ENCODE results near the gene PRG3. TPM values are rescaled to one million over a fixed set of nuclear protein-coding genes. Genes with fewer than 3 reads are reported as not detected.

The PRG3 gene
- total RNA-seq, 1 experiment from 2014 or later, result not detected

DNA sequence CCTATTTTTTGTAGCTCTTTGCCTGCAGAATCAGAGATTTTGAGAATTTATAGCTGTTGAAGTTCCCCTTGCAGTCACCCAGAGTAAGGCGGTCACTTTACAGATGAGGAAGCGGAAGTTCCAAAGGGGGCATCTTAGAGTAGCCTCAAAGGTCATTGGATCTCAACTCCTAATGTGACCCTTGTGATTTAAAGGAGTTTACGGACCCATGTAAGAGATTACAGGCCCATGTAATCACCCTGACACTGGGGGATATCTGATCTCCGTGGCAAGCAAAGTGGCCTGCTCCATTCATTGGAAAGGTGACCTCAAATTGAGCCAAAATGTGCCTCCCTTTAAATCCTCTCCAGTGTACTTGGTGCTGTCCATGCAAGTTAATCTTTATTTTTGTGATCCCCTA is 27.1 kb downstream of the PRG3 start:
- BruUV-seq (replicated peaks), result no TSS peak
- no peaks in the 10 kb centered on the region for H4K20me1 ChIP-seq (ENCODE audit: insufficient read depth)
- peaks cover 3 to 8% of the 10 kb centered on the region in 2 experiments; a peak in 3 of 4 replicates for H3K4me1 ChIP-seq (ENCODE audit: control insufficient read depth in 1 of 2, insufficient read depth in 2 of 2, low read length in 2 of 2)
- H3K79me2 ChIP-seq (ENCODE audit: insufficient read depth, low read length), result no peaks in the 10 kb centered on the region
- TF ChIP-seq, protein P1, sequence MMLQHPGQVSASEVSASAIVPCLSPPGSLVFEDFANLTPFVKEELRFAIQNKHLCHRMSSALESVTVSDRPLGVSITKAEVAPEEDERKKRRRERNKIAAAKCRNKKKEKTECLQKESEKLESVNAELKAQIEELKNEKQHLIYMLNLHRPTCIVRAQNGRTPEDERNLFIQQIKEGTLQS (IDR thresholded peaks at IDR 0.05), result no peak
- DNase-seq (ENCODE audit: low read depth, low spot score) (no peak), ATAC-seq (no peak)
- H3K4me2 ChIP-seq (ENCODE audit: low read length), result no peak overlapping the region
- H3K4me3 ChIP-seq (replicated peaks in 1 of 2; ENCODE audit: low read depth in 1 of 2, low read length in 2 of 2), result no peak overlapping the region
- H3K9ac ChIP-seq (ENCODE audit: low read length), result no peak overlapping the region
- H3K9me3 ChIP-seq (ENCODE audit: control insufficient read depth in 1 of 2, insufficient read depth in 1 of 2, low read depth in 1 of 2, low read length in 2 of 2), result no peaks in the 10 kb centered on the region
- no peak overlapping the region for H3K27ac ChIP-seq (ENCODE audit: low read depth, low read length)
- H3K9me2 ChIP-seq (ENCODE audit: insufficient read depth), result no peaks in the 10 kb centered on the region
- H3K27me3 ChIP-seq (ENCODE audit: insufficient read depth, low read length), result no peaks in the 10 kb centered on the region
- intact Hi-C loops (cut with micrococcal nuclease), result no loop called here
- ChIA-PET RAD21 (ENCODE audit: low non-redundant PET in 1 of 2, low total read pairs in 2 of 2, uncharacterized antibody in 2 of 2, unreplicated experiment in 2 of 2) (no interaction called here), POLR2A (no interaction called here), CTCF (interaction anchor here (0.5 kb wide), 1 partner anchor 26 kb away, joined by 3 read pairs; no protein-coding TSS in a partner anchor)
- H2AFZ ChIP-seq (ENCODE audit: low read depth, low read length, poor library complexity, severe bottlenecking), result no peak overlapping the region
- H3K36me3 ChIP-seq (ENCODE audit: control insufficient read depth in 1 of 2, insufficient read depth in 2 of 2, low read length in 2 of 2), result no peaks in the 10 kb centered on the region

DNA sequence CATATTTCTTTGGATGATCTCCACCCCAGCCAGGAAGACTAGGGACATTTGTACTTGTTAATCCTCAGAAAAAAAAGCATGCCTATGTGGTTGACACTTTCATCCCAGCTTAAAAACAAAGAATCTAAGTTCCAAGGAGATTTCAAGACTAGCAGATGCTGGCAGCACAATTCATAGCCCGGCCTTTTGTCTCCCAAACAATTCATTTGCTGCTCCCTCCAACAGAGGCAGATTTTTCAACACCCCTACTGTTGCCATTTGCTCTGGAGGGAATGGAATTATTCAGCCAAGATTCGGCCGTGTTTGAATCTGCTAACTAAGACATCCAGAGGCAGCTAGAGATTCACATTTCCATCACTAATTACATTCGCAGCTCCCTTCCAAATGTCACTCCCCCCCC is 27.5 kb downstream of the PRG3 start:
- intact Hi-C loops (cut with micrococcal nuclease), result no loop called here
- no peak overlapping the region for H3K4me3 ChIP-seq (replicated peaks in 1 of 2; ENCODE audit: low read depth in 1 of 2, low read length in 2 of 2)
- peaks cover 3 to 8% of the 10 kb centered on the region in 2 experiments; a peak in 3 of 4 replicates for H3K4me1 ChIP-seq (ENCODE audit: control insufficient read depth in 1 of 2, insufficient read depth in 2 of 2, low read length in 2 of 2)
- POLR2A ChIA-PET, result no interaction called here
- RAD21 ChIA-PET (ENCODE audit: low non-redundant PET in 1 of 2, low total read pairs in 2 of 2, uncharacterized antibody in 2 of 2, unreplicated experiment in 2 of 2), result no interaction called here
- no peaks in the 10 kb centered on the region for H4K20me1 ChIP-seq (ENCODE audit: insufficient read depth)
- no peaks in the 10 kb centered on the region for H3K27me3 ChIP-seq (ENCODE audit: insufficient read depth, low read length)
- TF ChIP-seq ELF1 (IDR thresholded peaks at IDR 0.05; ENCODE audit: borderline replicate concordance, low read depth) (no peak), RAD21 (IDR thresholded peaks at IDR 0.05; ENCODE audit: low read depth) (no peak), EGR1 (IDR thresholded peaks at IDR 0.05; ENCODE audit: low read depth) (no peak), CEBPB (IDR thresholded peaks at IDR 0.05; ENCODE audit: low read depth) (no peak), CBX3 (IDR thresholded peaks at IDR 0.05; ENCODE audit: low read depth) (no peak), ZFX (IDR thresholded peaks at IDR 0.05) (no peak)
- TF ChIP-seq, protein P2, sequence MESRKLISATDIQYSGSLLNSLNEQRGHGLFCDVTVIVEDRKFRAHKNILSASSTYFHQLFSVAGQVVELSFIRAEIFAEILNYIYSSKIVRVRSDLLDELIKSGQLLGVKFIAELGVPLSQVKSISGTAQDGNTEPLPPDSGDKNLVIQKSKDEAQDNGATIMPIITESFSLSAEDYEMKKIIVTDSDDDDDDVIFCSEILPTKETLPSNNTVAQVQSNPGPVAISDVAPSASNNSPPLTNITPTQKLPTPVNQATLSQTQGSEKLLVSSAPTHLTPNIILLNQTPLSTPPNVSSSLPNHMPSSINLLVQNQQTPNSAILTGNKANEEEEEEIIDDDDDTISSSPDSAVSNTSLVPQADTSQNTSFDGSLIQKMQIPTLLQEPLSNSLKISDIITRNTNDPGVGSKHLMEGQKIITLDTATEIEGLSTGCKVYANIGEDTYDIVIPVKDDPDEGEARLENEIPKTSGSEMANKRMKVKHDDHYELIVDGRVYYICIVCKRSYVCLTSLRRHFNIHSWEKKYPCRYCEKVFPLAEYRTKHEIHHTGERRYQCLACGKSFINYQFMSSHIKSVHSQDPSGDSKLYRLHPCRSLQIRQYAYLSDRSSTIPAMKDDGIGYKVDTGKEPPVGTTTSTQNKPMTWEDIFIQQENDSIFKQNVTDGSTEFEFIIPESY (IDR thresholded peaks at IDR 0.05; ENCODE audit: extremely low read depth, insufficient replicate concordance, low read length), result no peak
- TF ChIP-seq, protein P3, sequence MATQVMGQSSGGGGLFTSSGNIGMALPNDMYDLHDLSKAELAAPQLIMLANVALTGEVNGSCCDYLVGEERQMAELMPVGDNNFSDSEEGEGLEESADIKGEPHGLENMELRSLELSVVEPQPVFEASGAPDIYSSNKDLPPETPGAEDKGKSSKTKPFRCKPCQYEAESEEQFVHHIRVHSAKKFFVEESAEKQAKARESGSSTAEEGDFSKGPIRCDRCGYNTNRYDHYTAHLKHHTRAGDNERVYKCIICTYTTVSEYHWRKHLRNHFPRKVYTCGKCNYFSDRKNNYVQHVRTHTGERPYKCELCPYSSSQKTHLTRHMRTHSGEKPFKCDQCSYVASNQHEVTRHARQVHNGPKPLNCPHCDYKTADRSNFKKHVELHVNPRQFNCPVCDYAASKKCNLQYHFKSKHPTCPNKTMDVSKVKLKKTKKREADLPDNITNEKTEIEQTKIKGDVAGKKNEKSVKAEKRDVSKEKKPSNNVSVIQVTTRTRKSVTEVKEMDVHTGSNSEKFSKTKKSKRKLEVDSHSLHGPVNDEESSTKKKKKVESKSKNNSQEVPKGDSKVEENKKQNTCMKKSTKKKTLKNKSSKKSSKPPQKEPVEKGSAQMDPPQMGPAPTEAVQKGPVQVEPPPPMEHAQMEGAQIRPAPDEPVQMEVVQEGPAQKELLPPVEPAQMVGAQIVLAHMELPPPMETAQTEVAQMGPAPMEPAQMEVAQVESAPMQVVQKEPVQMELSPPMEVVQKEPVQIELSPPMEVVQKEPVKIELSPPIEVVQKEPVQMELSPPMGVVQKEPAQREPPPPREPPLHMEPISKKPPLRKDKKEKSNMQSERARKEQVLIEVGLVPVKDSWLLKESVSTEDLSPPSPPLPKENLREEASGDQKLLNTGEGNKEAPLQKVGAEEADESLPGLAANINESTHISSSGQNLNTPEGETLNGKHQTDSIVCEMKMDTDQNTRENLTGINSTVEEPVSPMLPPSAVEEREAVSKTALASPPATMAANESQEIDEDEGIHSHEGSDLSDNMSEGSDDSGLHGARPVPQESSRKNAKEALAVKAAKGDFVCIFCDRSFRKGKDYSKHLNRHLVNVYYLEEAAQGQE (IDR thresholded peaks at IDR 0.05; ENCODE audit: low read depth), result no peak
- TF ChIP-seq, protein P1 (IDR thresholded peaks at IDR 0.05), result no peak
- TF ChIP-seq, protein P4, sequence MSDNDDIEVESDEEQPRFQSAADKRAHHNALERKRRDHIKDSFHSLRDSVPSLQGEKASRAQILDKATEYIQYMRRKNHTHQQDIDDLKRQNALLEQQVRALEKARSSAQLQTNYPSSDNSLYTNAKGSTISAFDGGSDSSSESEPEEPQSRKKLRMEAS (IDR thresholded peaks at IDR 0.05), result no peak
- BruUV-seq (replicated peaks), result no TSS peak
- H3K9me3 ChIP-seq (ENCODE audit: control insufficient read depth in 1 of 2, insufficient read depth in 1 of 2, low read depth in 1 of 2, low read length in 2 of 2), result no peaks in the 10 kb centered on the region
- no peak overlapping the region for H3K4me2 ChIP-seq (ENCODE audit: low read length)
- no peak overlapping the region for H3K9ac ChIP-seq (ENCODE audit: low read length)
- no peaks in the 10 kb centered on the region for H3K36me3 ChIP-seq (ENCODE audit: control insufficient read depth in 1 of 2, insufficient read depth in 2 of 2, low read length in 2 of 2)
- no peak overlapping the region for H2AFZ ChIP-seq (ENCODE audit: low read depth, low read length, poor library complexity, severe bottlenecking)
- no peak for ATAC-seq
- no peaks in the 10 kb centered on the region for H3K79me2 ChIP-seq (ENCODE audit: insufficient read depth, low read length)
- H3K9me2 ChIP-seq (ENCODE audit: insufficient read depth), result no peaks in the 10 kb centered on the region
- DNase-seq (ENCODE audit: low read depth, low spot score), result no peak
- CTCF ChIA-PET, result interaction anchor here (0.5 kb wide), 1 partner anchor 27 kb away, joined by 3 read pairs; no protein-coding TSS in a partner anchor
- H3K27ac ChIP-seq (ENCODE audit: low read depth, low read length), result no peak overlapping the region
